IMR-90 (cell line): ENCODE results near the gene PLXNA4. TPM values are rescaled to one million over a fixed set of nuclear protein-coding genes. Genes with fewer than 3 reads are reported as not detected.

ENCODE experiments used
- ATAC-seq: fragments of 200-7000 bp; cut with Tn5 transposase; 2 replicates; pipeline ENCODE4 v1.9.1; 2020; ENCODE audit warnings: low read depth, mild to moderate bottlenecking, moderate library complexity
- BruUV-seq: library from RNA; stranded (reverse); fragments of 400-500 nt; replicated peaks from 2 replicates; lab custom pipeline; 2021; lab: Mats Ljungman, UMichigan
- CTCF ChIA-PET: fragments of 300-600 bp; formaldehyde crosslinking; extraction: SDS; loops from one replicate; lab custom pipeline; 2021; ENCODE audit warnings: antibody characterized with exemption; lab: Yijun Ruan, JAX
- POLR2A ChIA-PET: fragments of 300-600 bp; sonication (Branson Sonifier 250); formaldehyde crosslinking; loops from one replicate; lab custom pipeline; 2022; ENCODE audit warnings: antibody characterized with exemption; ENCODE audit not compliant: unreplicated experiment; lab: Charles Lee
- DNase-seq: peaks from one replicate; pipeline ENCODE4 v3.0.0; 2013
- H2AFZ ChIP-seq: replicated peaks from 2 replicates; pipeline ENCODE3; 2013; ENCODE audit warnings: low read length, mild to moderate bottlenecking; ENCODE audit not compliant: poor library complexity
- H2AK5ac ChIP-seq: 2 replicates; pipeline ENCODE4 v1.6.1; 2013; ENCODE audit warnings: low read depth, low read length, inconsistent platforms
- H2AK9ac ChIP-seq: replicated peaks from 2 replicates; pipeline ENCODE3; 2013; ENCODE audit warnings: mild to moderate bottlenecking, low read depth, low read length, moderate library complexity; ENCODE audit not compliant: poor library complexity
- H2BK120ac ChIP-seq: 2 replicates; pipeline ENCODE4 v1.6.1; 2013; ENCODE audit warnings: low read depth, low read length, inconsistent platforms
- H2BK15ac ChIP-seq: 3 replicates; pipeline ENCODE4 v1.6.1; 2013; ENCODE audit warnings: low read depth, low read length, inconsistent platforms
- H2BK20ac ChIP-seq: 2 replicates; pipeline ENCODE4 v1.6.1; 2013; ENCODE audit warnings: low read depth, mild to moderate bottlenecking, inconsistent platforms, low read length, moderate library complexity
- H2BK5ac ChIP-seq: 2 replicates; pipeline ENCODE4 v1.6.1; 2013; ENCODE audit warnings: mild to moderate bottlenecking, low read depth, low read length, inconsistent platforms; ENCODE audit not compliant: poor library complexity, severe bottlenecking
- H3K14ac ChIP-seq: replicated peaks from 2 replicates; pipeline ENCODE4 v1.6.1; 2013; ENCODE audit warnings: low read depth, low read length, inconsistent platforms
- H3K18ac ChIP-seq: 2 replicates; pipeline ENCODE4 v1.6.1; 2013; ENCODE audit warnings: low read depth, low read length, control low read depth
- H3K23ac ChIP-seq: 2 replicates; pipeline ENCODE4 v1.6.1; 2013; ENCODE audit warnings: low read depth, low read length, inconsistent platforms
- H3K27ac ChIP-seq: 2 replicates; pipeline ENCODE4 v1.5.1; 2013; ENCODE audit warnings: mild to moderate bottlenecking, control low read depth, low read length; ENCODE audit not compliant: insufficient read depth
- H3K27me3 ChIP-seq: 2 replicates; pipeline ENCODE4 v1.6.1; 2013; ENCODE audit warnings: low read length; ENCODE audit not compliant: control insufficient read depth, insufficient read depth
- H3K36me3 ChIP-seq: 2 replicates; pipeline ENCODE4 v1.6.1; 2013; ENCODE audit warnings: low read length, mixed read lengths; ENCODE audit not compliant: control insufficient read depth, insufficient read depth
- H3K4ac ChIP-seq: 2 replicates; pipeline ENCODE4 v1.6.1; 2013; ENCODE audit warnings: low read depth, low read length, inconsistent platforms
- H3K4me1 ChIP-seq: 2 replicates; pipeline ENCODE4 v1.6.1; 2013; ENCODE audit warnings: low read length, mixed read lengths; ENCODE audit not compliant: control insufficient read depth, insufficient read depth
- H3K4me2 ChIP-seq: 2 replicates; pipeline ENCODE4 v1.6.1; 2013; ENCODE audit warnings: low read depth, mild to moderate bottlenecking, control low read depth, low read length, moderate library complexity
- H3K4me3 ChIP-seq: 2 replicates; pipeline ENCODE4 v1.5.1; 2013; ENCODE audit warnings: low read depth, mild to moderate bottlenecking, control low read depth, low read length, moderate library complexity; ENCODE audit not compliant: insufficient read depth
- H3K56ac ChIP-seq: 2 replicates; pipeline ENCODE4 v1.6.1; 2013; ENCODE audit warnings: low read length, inconsistent platforms; ENCODE audit not compliant: insufficient read depth; ENCODE audit errors: extremely low read depth
- H3K79me1 ChIP-seq, 2 experiments: 2 replicates each; pipeline ENCODE4 v1.6.1; 2013; ENCODE audit warnings: low read length in 2 of 2, inconsistent platforms in 1 of 2, low read depth in 1 of 2
- H3K9ac ChIP-seq: 2 replicates; pipeline ENCODE4 v1.6.1; 2013; ENCODE audit warnings: low read depth, low read length, control low read depth
- H3K9me1 ChIP-seq: 2 replicates; pipeline ENCODE4 v1.6.1; 2013; ENCODE audit warnings: low read length, inconsistent platforms; ENCODE audit not compliant: insufficient read depth
- H3K9me3 ChIP-seq: 2 replicates; pipeline ENCODE4 v1.6.1; 2013; ENCODE audit warnings: low read length; ENCODE audit not compliant: control insufficient read depth, insufficient read depth
- H4K20me1 ChIP-seq: 2 replicates; pipeline ENCODE4 v1.6.1; 2013; ENCODE audit warnings: low read length, inconsistent platforms; ENCODE audit not compliant: insufficient read depth
- H4K5ac ChIP-seq: 2 replicates; pipeline ENCODE4 v1.6.1; 2013; ENCODE audit warnings: mild to moderate bottlenecking, low read depth, low read length, control low read depth
- H4K8ac ChIP-seq, 2 experiments: 2 replicates each; pipeline ENCODE4 v1.6.1; 2013; ENCODE audit warnings: low read depth in 2 of 2, low read length in 2 of 2, control low read depth in 1 of 2, inconsistent platforms in 1 of 2
- H4K91ac ChIP-seq: 2 replicates; pipeline ENCODE4 v1.6.1; 2013; ENCODE audit warnings: low read depth, low read length, inconsistent platforms; ENCODE audit not compliant: insufficient read depth
- CHD1 ChIP-seq: IDR thresholded peaks from 2 replicates; pipeline ENCODE4 v1.6.1; 2012; ENCODE audit warnings: low read depth, low read length, improper control_type of control experiment
- FOS ChIP-seq: fragments of 150-350 bp; IDR thresholded peaks from 2 replicates; pipeline ENCODE4 v1.6.1; 2016; ENCODE audit warnings: low read depth, low read length
- MXI1 ChIP-seq: IDR thresholded peaks from 2 replicates; pipeline ENCODE4 v1.6.1; 2012; ENCODE audit warnings: low read depth, mild to moderate bottlenecking, low read length, moderate library complexity, borderline replicate concordance
- NFE2L2 ChIP-seq: fragments of 150-350 bp; IDR thresholded peaks from 2 replicates; pipeline ENCODE4 v1.6.1; 2016; ENCODE audit warnings: low read depth, mild to moderate bottlenecking, low read length
- RCOR1 ChIP-seq: IDR thresholded peaks from 2 replicates; pipeline ENCODE4 v1.6.1; 2012; ENCODE audit warnings: mild to moderate bottlenecking, low read length, improper control_type of control experiment; ENCODE audit not compliant: insufficient replicate concordance
- RFX5 ChIP-seq: IDR thresholded peaks from 2 replicates; pipeline ENCODE4 v1.8.0; 2012; ENCODE audit warnings: low read depth, mild to moderate bottlenecking, low read length, moderate library complexity
- WGBS, 2 experiments: methylation state at CpG; one replicate each; pipeline versions ENCODE4 v1.1.5 to v1.1.7; 2013; ENCODE audit warnings: missing lambda C conversion rate in 2 of 2; ENCODE audit not compliant: insufficient read length in 1 of 2; ENCODE audit errors: extremely low coverage in 2 of 2; 5-methylcytosine and 5-hydroxymethylcytosine counted together
- dilution Hi-C: fragments of 300-500 bp; cut with HindIII; formaldehyde crosslinking; loops from one replicate; pipeline ENCODE4 v1.14.3; 2018; ENCODE audit warnings: low sequenced_read_pairs; ENCODE audit not compliant: unreplicated experiment
- in situ Hi-C: fragments of 300-500 bp; cut with MboI; formaldehyde crosslinking; loops from 3 replicates; pipeline ENCODE4 v1.14.3; 2019; ENCODE audit warnings: low sequenced_read_pairs, inconsistent platforms, mixed read lengths
- intact Hi-C: fragments of 100-400 bp; cut with micrococcal nuclease; formaldehyde crosslinking; loops from 2 replicates; pipeline ENCODE4 v1.10.0; 2022
- polyA plus RNA-seq, 3 experiments: library from polyadenylated mRNA; depleted of rRNA; stranded (reverse); fragments of >200 nt; gene quantifications; 2 replicates each; pipeline ENCODE4 v1.2.3, GENCODE V29; 2012; ENCODE audit warnings: low replicate concordance in 1 of 3
- total RNA-seq: library from RNA; depleted of rRNA; stranded (reverse); fragments of >200 nt; gene quantifications from 2 replicates; pipeline ENCODE4 v1.2.3, GENCODE V29; 2012

Gene PLXNA4
- total and polyA plus RNA-seq, 2 of the 4 experiments (the other 2 are of a cell fraction), result under 0.01 TPM

DNA sequence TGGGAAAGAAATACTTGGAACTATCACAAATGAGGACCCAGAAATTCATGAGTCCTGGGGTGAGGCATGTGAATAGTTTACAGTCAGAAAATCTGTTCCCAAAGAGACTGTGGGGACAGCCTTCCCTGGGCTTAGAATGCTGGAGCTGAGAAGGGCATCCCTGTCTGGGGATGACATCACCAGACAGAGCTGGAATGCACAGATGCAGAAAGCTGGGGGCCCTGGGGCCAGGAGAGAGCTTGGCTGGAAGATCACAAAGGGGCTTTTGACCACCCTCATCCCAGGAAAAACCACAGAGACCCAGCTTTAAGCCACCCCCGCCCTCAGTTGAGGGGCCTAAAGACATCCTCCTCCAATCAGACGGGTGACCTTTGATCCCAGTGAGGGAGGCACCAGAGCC, 264.5 kb downstream of the PLXNA4 start:
- Histone ChIP-seq H3K27me3 (no peaks in the 10 kb centered on the region), H4K20me1 (no peaks in the 10 kb centered on the region), H2AFZ (no peak overlapping the region), H3K79me1 (no peaks in the 10 kb centered on the region), H4K91ac (no peak overlapping the region), H3K9me3 (no peaks in the 10 kb centered on the region), H3K4me1 (no peaks in the 10 kb centered on the region), H2BK120ac (no peak overlapping the region), H3K9ac (no peak overlapping the region), H3K14ac (no peak overlapping the region), H3K27ac (no peak overlapping the region), H2BK15ac (no peak overlapping the region), H3K4ac (no peak overlapping the region), H2AK5ac (no peak overlapping the region), H2AK9ac (no peak overlapping the region), H3K4me2 (no peak overlapping the region), H3K36me3 (no peaks in the 10 kb centered on the region), H2BK5ac (no peak overlapping the region), H3K18ac (no peak overlapping the region), H4K8ac (no peak overlapping the region), H3K56ac (no peak overlapping the region), H3K4me3 (no peak overlapping the region), H2BK20ac (no peak overlapping the region), H4K5ac (no peak overlapping the region), H3K23ac (no peak overlapping the region), H3K9me1 (no peaks in the 10 kb centered on the region)
- in situ Hi-C loops, result loop anchor here (25.0 kb wide), 1 partner anchor 1126 kb away; no protein-coding TSS in a partner anchor
- WGBS, 2 experiments, result no CpG with 5 or more reads among the region's 2 CpGs
- ATAC-seq, result no peak
- intact Hi-C loops, result loop anchor here (10.0 kb wide), 1 partner anchor 1703 kb away; no protein-coding TSS in a partner anchor
- CTCF ChIA-PET, result interaction anchor here (1.3 kb wide), 1 partner anchor 269 kb away, joined by 3 read pairs; no protein-coding TSS in a partner anchor
- no peak for TF ChIP-seq RCOR1
- no peak for TF ChIP-seq NFE2L2
- no peak for TF ChIP-seq FOS
- no peak for TF ChIP-seq MXI1
- TF ChIP-seq CHD1, result no peak
- no peak for TF ChIP-seq RFX5
- POLR2A ChIA-PET, result no interaction called here
- dilution Hi-C loops, result no loop called here
- DNase-seq, result no peak
- BruUV-seq, result no TSS peak
